GM18858 (cell line): Measurements from ENCODE around the gene LDAH.

Experiments
- ATAC-seq: cut with Tn5 transposase; IDR thresholded peaks from one replicate; pipeline ENCODE4 v1.9.1; 2021; ENCODE audit not compliant: unreplicated experiment

LDAH gene

GRCh38 chr2:20654535-20654813 is 168.4 kb downstream of the LDAH start:
- ATAC-seq: no peak

DNA sequence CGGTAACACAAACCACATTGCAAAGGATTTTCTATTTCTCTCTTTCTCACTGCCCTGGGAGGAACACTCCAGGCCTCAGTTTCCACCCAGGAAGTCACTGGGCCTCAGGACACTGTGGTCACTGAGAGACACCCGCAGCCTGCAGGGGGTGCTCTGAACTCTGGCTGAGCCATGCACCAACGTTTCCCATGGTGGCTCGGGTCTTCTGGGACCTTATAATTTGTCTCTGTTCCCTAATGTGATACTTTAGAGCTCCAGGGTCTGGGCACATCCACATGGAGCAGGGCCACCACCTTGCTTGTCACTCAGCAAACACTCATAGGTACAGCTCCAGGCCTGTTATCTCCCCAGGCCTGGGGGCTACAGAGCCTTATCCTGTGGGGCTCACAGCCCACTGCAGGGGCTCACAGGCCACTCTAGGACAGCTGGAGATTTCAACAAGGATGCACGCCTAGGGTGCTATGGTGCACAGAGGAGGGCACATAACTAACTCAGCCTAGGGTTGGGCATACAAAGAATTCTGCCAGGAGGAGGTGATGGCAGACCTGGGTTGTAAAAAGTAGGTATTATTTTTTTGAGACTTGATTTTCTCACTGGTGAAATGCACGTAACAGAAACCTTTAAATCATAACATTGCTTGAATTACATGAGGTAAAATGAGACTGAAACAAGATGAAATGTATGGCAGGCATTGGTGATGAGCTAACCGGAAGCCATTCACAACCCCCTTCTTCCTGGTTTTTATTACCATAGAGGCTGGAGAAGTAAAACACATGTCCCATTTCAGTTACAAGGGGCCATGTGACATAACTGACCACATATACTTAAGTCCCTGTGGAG is 169.0 kb downstream of the LDAH start:
- no peak for ATAC-seq

GRCh38 chr2:20652673-20653575 is 170.0 kb downstream of the LDAH start:
- ATAC-seq: no peak

DNA sequence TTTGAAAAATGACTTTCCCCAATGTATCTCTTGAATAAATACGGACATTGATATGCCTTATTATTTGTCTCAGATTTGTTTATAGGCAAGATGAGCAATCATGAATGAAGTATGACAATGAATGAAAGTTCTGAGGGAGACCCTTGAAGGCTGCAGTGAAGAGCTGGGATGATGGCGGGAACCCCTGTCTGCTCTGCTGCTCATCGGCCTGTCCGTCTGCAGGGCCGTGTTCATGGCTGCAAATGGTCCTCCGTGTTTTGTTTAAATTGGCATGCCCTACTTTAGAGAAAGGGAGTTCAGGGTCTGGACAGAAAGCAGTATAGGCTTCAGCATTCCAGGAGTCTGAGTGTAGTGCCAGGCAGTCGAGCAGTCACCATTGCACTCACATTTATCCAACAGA is 170.8 kb downstream of the LDAH start:
- ATAC-seq: no peak

- ATAC-seq: no peak
These were observed 171.2 kb downstream of the LDAH start for GRCh38 chr2:20651731-20652099.

DNA sequence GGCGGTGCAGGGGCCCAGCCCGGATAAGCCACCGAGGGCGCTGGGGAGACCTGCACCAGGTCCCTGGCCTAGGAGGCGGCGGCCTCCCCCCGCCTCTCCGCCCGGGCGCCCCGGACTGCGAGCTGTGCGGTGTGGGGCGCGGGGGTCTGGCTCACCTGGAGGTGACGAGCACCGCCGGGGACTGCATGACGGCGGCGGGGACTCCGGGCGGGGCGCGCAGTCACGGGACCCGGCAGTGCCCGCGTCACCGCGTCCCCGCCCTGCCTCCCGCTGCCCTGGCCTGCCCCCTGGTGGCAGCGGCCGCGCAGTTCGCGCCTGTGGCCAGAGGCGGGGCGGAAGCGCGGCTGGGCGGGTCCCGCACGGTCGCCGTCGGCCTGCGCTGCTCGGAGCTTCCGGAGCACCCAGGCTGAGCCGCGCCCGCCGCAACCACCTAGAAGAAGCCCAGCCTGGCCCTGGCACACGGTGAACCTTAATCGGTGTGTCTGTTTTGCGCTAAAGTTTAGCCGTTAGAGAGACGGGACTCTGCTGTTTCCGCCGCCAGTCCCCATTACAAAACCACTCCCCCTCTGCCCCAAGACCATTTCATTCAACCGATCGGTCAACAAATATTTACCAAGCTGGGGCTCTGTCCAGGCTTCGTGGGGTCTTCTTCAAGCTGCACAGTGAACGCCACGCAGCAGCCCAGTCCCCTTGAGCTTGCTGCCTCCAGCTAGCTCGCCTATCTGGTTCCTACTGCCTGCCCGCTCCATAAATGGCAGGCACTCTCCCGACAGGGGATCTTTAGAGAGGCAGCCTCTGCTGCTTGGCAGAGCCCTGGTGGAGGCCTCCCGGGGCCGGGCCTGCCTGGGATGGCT is 171.8 kb downstream of the LDAH start, which contains the start of gene HS1BP3:
Gene HS1BP3 (minus strand): TSS at position 222 of the 854 bp plus-strand sequence. CDS start 35 bp downstream, at position 187.
- peak; percentile 95 for ATAC-seq

GRCh38 chr2:20650393-20650876 is 172.5 kb downstream of the LDAH start:
- peak; percentile 4 for ATAC-seq

DNA sequence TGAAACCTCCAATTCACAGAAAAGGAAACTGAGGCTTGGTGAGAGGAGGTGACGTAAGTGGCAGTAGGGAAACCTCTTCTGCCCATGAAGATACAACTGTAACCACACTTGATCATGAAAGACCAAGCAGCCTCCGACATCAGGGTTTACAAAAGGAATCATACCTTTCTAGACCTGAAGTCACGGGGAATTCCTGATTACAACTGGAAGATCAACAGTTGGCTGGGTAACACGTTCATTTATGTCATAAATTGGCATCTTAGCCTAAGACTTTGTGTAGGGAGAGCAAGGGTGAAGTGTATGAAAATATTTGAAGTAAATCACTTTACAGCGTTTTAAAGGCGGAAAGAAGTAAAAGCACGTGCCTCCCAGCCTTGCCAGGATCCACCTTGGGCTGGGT is 172.9 kb downstream of the LDAH start:
- ATAC-seq: no peak

DNA sequence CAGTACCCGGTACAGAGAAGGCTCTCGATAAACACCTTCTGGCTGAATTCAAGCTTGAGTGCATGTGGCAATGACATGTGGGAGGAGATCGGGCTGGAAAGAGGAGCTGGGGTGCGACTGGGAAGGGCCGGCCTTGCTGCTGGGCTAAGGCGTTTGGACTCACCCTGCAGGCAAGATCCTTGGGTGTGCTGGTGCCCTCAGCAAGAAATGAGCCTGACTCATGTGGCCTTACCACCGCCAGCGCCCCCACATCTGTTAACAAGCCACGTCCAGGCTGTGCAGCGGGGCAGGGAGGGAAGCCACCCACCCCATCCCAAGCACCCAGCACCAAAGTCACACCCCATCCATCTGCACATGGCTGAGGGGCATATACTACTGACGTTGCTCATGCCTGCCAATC is 173.3 kb downstream of the LDAH start:
- no peak for ATAC-seq

DNA sequence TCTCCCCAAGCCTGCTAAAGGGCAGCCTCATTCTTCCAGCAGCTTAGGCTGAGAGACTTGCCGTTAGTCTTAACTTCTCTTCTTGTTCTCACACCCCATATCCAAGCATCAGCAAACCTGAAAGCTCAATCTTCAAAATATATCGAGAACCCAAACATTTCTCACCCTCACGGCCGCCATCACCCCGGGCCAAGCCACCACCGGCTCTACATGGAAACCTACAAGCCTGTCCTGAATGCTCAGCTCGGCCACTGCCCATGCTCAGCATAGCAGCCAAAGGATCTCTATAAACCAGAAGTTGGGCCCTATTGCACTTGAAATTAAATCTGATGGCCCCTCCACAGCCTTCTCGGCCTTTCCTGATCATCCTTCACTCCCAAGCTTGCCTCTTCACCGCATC is 174.1 kb downstream of the LDAH start:
- no peak for ATAC-seq

DNA sequence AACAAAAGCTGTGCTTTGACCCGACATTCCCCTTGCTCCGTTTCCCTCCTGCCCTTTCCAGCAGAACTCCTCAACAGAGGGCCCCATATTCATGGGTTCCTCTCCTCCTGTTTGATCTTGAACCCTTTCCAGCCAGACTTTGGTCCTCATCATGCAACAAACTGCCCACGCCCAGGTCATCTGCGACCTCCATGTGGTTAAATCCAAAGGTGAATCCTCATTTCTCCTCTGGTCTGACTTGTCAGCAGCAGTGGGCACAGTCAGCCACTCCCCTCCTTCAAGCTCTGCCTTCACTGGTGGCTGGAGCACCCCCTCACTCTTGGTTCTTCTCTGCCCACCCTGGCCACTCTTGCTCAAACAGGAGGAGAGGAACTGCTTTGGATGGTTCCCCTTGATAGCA is 174.7 kb downstream of the LDAH start:
- ATAC-seq: no peak

DNA sequence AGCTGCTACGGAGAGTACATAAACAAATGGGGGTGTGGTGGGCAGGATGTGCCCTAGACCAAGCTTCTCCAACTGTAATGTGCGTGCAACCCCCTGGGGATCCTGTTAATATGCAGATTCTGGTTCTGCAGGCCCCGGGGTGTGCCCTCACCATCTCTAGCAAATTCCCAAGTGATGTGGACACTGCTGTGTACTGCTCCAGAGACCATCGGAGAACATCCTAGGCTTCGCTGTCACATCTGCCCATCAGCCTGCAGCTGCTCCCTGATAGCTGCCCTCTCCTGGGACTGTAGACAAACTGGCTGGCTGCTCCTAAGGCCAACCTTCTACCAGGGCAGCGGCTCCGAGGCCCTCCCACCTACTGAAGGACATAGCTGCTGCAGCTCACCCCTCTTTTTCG is 175.2 kb downstream of the LDAH start:
- no peak for ATAC-seq

GRCh38 chr2:20647211-20647610 is 175.7 kb downstream of the LDAH start:
- ATAC-seq: no peak

DNA sequence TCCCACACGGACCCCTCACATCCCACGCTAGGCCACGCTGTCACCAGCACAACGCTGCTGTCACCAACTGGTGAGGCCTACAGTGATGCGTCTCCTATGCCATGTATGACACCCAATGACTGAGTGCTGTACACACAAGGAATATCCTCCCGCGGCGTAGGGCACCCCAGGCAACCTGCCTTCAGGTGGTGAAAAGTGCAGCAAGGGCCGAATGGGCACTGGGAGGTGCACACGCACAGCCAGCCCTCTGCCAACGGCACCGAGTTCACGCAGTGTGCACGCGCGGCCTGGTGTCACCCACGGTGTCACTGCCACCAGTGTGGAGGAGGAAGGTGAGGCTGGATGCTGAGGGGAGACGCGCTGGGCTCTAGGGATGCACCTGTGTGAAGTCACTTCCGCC is 176.5 kb downstream of the LDAH start:
- no peak for ATAC-seq

- ATAC-seq: no peak
These were observed 177.1 kb downstream of the LDAH start for GRCh38 chr2:20645761-20646160.

DNA sequence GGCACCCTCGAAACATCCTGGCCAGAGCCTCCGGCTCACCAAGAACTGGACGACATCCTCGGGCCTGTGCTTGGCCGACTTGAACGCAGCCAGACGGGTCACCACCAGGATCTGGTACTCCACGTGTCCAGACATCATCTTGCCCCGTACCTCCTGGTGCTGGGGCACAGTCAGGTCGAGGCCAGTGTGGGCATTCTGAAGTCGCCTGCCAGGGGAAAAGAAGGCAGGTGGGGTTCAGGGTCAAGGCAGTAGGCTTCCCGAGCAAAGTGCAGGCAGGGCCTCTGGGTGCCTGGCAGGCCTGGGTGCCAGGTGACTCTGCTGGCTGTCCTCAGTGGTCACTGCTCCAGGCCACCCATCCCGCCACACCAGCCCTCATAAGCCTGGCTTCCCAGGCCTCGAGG is 177.6 kb downstream of the LDAH start:
- ATAC-seq: no peak

DNA sequence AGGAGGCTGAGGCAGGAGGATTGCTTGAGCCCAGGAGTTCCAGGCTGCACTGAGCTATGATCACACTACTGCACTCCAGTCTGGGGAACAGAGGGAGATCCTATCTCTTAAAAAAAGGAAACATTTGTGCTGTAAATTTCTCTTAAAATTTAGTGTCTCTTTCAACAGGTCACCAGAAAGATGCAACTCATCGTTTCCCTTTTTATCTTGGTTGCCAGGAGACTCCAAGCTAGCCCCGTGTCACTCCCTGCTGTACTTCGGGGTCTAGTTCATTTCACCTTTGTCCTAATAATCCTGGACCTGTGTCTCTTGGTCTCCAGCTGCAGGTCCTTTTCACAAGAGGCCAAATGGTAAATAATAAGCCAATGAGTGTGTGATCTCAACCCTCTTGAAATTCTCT is 179.1 kb downstream of the LDAH start:
- no peak for ATAC-seq

DNA sequence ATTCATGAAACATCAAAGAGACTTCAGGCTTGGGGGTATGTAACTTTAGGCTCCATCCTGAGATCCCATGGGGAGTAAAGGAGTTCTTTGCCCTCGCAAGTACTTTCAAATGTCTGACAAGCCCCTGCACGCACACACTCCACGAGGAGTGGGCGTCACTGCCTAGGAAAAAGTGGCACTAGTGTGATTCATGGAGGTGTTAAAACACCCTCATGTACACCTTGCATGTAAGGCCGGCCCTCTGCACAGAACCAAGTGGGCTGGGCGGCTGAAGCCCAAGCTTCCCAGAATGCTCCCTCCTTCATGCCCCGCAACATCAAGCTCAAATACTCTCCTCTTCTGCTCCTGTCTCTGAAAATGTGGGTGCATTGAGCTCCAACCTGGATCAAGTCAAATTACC is 179.8 kb downstream of the LDAH start:
- ATAC-seq: no peak

- ATAC-seq: peak; percentile 98
These were observed 180.6 kb downstream of the LDAH start for GRCh38 chr2:20642055-20642971.
